Cardiac fibroblast (primary cell): ENCODE measurements around the gene SEZ6.

ENCODE experiments used
- DNase-seq, 2 donors: peaks; one replicate each; pipeline versions ENCODE4 v3.0.0 to v3.0.0-alpha.2; 2010; ENCODE audit warnings: low read depth in 2 of 2
- H3K4me3 ChIP-seq, 2 donors: replicated peaks in 1 of 2; 1 replicate in 1 of 2; 2 replicates in 1 of 2; pipeline ENCODE4 v1.5.1; 2011; ENCODE audit warnings: low read depth in 2 of 2, low read length in 2 of 2, mild to moderate bottlenecking in 2 of 2, moderate library complexity in 1 of 2
- TF ChIP-seq, protein P1 (sequence below): IDR thresholded peaks from one replicate; pipeline ENCODE4 v1.5.1; 2011; ENCODE audit warnings: low read depth, mild to moderate bottlenecking, low read length, inconsistent platforms

Gene SEZ6

DNA sequence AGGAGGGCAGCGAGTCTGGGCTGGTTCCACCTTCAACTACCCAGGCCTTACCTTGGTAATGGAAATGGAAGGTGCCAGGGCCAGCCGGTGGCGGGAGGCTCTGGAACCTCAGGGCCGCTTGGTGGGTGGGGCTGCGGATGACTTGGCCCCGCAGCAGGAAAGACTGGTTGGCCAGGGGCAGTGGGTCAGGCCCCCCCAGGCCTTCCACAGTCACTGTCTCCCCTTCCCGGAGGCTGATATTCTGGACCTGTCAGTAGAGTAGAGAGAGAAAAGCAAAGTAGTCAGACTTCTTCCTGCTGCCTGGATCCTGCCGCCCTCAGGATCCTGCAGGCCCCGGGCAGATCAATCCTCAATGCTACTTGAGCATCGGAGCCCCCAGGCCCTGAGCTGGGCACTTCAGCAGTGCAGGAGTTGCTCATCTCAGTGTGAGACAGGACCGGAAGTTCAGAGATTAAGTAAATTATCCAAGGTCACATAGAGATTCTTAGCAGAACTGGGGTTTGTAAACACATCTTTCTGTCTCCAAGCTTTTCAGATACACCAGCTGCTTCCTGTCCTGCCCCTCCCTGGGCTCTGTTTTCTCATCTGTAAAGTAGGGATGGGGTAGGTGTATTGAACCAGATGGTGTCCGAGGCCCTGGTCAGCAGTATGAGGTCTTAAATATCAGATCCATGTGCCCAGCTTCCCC, 36.0 kb downstream of the SEZ6 start:
- H3K4me3 ChIP-seq, result no peak overlapping the region
- DNase-seq, result no peak
- TF ChIP-seq, protein P1, sequence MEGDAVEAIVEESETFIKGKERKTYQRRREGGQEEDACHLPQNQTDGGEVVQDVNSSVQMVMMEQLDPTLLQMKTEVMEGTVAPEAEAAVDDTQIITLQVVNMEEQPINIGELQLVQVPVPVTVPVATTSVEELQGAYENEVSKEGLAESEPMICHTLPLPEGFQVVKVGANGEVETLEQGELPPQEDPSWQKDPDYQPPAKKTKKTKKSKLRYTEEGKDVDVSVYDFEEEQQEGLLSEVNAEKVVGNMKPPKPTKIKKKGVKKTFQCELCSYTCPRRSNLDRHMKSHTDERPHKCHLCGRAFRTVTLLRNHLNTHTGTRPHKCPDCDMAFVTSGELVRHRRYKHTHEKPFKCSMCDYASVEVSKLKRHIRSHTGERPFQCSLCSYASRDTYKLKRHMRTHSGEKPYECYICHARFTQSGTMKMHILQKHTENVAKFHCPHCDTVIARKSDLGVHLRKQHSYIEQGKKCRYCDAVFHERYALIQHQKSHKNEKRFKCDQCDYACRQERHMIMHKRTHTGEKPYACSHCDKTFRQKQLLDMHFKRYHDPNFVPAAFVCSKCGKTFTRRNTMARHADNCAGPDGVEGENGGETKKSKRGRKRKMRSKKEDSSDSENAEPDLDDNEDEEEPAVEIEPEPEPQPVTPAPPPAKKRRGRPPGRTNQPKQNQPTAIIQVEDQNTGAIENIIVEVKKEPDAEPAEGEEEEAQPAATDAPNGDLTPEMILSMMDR, result no peak

DNA sequence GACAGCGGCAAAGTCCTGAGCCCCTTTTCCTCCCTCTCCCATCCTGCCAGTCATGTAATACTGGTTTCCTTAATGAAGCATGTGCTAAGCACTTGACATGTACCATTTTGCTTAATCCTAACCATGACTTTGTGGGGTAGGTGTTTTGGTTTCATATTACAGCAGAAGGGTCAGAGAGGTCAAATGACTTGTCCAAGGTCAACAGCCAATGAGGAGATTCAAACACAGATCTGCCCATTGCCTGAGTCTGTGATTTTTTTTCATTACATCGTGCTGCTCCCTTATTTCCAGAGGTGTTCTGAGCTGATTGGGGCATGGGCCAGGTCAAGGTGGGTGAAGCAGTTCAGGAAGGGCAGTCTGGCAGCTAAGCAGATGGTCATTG, 36.9 kb downstream of the SEZ6 start:
- TF ChIP-seq, protein P1, result no peak
- H3K4me3 ChIP-seq, result no peak overlapping the region
- no peak for DNase-seq

- peak in 1 of 2 donors; percentile 40 for DNase-seq
- TF ChIP-seq, protein P1, result no peak
Observed at GRCh38 chr17:28968231-28968913, 37.5 kb downstream of the SEZ6 start.

DNA sequence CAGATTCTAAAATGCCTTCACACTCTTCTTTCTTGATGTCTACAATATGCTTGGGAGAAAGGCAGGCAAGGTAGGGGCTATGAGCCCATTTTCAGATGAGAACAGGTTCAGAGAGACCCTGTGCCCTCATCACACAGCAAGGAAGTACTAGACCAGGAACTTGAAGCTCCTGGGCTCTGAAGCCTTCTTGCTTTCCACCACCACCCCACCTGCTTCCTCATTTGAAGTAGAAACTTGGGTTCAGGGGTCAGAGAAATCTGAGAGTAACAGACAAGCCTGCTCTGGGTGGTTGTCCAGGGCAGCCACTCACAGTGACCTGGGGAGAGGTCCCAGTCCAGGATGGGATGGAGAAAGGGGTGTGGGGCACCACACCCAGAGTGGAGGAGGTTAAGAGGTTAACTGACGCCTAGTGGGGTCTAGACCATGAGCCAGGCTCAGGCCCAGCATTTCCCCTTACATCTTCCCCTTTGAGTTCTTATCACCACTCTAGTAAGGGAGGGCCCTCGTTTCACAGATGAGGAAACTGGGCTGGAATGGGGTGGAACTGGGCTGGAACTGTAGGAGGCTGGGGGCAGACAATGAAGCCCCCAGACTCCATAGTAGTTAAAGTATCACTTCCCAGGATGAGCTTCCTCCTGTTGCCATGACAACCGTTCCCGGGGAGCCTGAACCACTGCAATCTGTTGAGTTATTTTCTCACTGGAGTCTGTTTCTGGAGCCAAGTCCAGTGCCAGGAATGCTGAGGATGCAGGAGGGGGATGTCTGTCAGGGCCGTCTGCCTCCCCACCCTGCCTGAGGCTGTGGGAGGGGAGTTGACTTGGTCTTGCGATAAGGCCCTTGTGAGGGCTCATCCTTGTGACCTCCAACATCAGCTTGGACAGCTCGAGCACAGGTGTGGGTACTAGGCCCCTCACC, 38.4 kb downstream of the SEZ6 start:
- TF ChIP-seq, protein P1, result no peak
- no peak overlapping the region for H3K4me3 ChIP-seq
- DNase-seq, result peak in 1 of 2 donors; percentile 27

More at GRCh38 chr17:28968231-28968913, 37.5 kb downstream of the SEZ6 start:
- H3K4me3 ChIP-seq, result no peak overlapping the region

DNA sequence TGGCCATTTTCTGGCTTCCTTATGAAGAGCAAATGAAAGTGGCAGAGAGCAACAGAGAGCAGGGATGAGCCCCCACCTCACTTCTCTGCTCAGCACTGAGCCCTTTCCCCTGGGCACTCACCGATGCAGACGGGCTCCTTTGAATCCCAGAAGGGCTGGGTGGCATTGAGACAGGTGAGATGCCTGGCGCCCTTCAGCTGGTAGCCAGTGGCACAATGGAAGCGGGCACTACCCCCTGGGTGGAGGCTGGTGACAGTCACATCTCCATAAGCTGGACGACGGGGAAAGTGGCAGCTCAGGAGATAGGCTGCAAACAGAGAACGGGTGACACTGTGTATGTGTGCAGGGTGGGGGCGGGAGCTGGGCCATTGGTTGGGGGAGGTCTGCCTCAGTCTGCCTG, 42.0 kb downstream of the SEZ6 start:
- TF ChIP-seq, protein P1, result no peak
- no peak overlapping the region for H3K4me3 ChIP-seq
- no peak for DNase-seq

DNA sequence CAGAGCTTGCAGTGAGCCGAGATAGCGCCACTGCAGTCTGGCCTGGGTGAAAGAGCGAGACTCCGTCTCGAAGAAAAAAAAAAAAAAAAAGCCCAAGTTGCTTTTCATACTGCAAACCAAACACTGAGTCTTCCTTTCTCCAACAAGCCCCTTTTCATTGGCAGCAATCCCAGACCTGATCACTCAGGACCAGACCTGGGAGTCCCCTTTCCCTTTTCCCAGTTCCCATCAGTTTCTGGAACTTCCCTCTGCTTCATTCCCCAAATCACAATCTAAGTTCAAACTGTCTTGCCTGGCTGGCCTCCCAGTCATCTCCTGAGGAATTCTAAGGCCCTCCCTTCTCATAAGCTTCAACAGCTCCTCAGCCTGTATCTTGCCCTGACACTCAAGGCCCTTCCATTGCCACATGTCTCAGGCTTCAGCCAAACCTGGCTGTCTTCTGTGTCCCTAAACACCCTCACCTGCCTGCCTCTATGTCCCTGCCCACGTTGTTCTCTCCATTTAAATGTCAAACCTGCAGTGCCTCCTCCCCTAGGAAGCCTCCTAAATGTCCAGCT, 42.7 kb downstream of the SEZ6 start:
- TF ChIP-seq, protein P1, result no peak
- no peak overlapping the region for H3K4me3 ChIP-seq
- peak in 1 of 2 donors; percentile 33 for DNase-seq
